HPDE6-E6E7 (cell line): Measurements from ENCODE around the gene MMP23B.
A peak's percentile ranks its signal among the peaks of the same experiment; 100 is the strongest.
"Not testable (repeated sequence)": the region's sequence is repeated elsewhere in the genome, so short reads cannot be mapped to it uniquely, and the experiment has no call there.

Experiments
- DNase-seq: peaks from one replicate; pipeline ENCODE4 v3.0.0; 2011; ENCODE audit warnings: missing footprints; ENCODE audit errors: extremely low spot score

MMP23B gene

GRCh38 chr1:1631782-1632420 lies at the start of gene MMP23B:
TSS of gene MMP23B (plus strand) at chr1:1632173. CDS start at chr1:1632219, 46 bp downstream.
- DNase-seq = no peak

GRCh38 chr1:1582585-1583346 lies 49.2 kb upstream of the MMP23B start:
- DNase-seq = no peak

GRCh38 chr1:1583347-1584010 lies 48.5 kb upstream of the MMP23B start:
- no peak for DNase-seq

DNA sequence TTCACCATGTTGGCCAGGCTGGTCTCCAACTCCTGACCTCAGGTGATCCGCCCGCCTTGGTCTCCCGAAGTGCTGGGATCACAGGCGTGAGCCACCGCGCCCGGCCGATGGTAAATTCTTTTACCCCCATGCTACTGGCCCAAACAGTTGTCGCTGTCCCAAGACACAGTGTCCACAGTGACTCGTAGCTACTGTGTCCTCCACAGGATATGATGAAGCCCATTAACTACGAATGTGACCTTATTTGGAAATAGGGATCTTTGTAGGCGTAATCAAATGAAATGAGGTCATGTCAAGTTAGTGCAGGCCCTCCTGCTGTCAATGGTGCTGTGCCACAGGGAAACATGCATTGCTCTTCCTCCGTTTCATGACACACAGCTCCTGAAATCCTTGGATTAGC lies 40.5 kb upstream of the MMP23B start:
- no peak for DNase-seq

DNA sequence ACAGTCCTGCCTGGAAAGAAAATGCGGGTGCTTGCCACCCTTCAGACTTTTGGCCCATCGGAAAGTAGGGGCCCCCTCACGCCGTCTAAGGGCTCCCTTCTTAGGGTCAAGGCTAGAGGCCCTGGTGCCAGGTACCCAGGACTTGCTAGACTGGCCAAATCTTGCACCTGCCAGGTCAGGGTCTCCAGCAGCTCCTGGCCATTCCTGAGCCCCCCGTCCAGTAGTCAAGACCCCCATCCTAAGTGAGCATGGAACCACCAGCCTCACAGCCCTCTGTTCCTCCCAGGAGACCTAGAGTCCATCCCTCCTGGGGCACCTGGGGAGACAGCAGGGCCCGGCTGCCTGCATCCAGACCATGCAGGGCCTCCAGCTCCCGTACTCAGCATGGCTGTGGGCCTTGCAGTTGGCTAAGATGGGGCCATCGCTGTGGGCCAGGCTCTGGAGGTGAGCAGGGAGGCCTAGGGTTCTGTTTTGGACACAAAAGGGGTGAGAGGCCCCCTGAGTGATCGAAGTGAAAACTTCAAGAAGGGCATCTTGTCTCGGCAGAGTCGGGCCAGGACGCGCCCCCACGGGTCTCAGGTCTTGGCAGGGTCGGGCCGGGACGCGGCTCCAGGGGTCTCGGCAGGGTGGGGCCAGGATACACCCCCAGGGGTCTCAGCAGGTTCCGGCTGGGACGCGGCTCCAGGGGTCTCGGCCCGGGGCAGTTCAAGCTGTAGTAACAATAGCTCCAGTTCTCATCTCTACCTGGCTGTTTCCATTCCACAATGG lies 38.0 kb upstream of the MMP23B start:
- no peak for DNase-seq

GRCh38 chr1:1594602-1595260 lies 37.2 kb upstream of the MMP23B start:
- no peak for DNase-seq

GRCh38 chr1:1595341-1595740 lies 36.6 kb upstream of the MMP23B start:
- not testable (repeated sequence) for DNase-seq

DNA sequence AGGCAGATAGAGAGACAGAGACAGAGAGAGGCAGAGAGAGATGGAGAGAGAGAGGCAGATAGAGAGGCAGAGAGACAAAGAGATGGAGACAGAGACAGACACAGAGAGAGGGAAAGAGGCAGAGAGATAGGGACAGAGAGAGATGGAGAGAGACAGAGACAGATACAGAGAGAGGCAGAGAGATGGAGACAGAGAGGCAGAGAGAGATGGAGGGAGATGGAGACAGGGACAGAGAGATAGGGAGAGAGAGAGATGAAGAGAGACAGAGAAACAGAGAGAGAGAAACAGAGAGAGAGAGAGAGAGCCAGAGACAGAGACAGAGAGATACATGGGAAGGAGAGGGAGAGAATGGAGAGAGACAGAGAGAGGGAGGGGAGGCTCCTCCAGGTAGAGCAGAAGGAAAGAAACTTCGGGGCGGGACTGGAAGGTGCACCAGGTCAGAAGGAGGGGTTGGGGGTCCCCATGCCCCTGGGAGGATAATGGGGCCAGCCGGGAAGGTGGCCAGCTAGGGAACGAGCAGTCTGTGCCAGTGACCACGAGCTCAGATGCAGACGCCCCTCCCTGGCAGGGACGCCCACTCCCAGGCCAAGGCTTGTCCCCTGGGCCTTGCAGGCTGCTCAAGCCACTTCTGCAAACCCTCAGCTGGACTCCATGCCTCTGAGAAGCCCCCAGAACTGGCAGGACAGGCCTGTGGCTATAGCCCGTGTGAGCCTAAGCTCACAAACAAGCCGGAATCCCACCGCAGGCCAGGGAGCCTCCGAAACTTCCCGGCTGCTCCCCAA lies 35.3 kb upstream of the MMP23B start:
- DNase-seq = no peak

- peak; percentile 56 for DNase-seq
Observed at GRCh38 chr1:1597275-1597930, 34.6 kb upstream of the MMP23B start.

DNA sequence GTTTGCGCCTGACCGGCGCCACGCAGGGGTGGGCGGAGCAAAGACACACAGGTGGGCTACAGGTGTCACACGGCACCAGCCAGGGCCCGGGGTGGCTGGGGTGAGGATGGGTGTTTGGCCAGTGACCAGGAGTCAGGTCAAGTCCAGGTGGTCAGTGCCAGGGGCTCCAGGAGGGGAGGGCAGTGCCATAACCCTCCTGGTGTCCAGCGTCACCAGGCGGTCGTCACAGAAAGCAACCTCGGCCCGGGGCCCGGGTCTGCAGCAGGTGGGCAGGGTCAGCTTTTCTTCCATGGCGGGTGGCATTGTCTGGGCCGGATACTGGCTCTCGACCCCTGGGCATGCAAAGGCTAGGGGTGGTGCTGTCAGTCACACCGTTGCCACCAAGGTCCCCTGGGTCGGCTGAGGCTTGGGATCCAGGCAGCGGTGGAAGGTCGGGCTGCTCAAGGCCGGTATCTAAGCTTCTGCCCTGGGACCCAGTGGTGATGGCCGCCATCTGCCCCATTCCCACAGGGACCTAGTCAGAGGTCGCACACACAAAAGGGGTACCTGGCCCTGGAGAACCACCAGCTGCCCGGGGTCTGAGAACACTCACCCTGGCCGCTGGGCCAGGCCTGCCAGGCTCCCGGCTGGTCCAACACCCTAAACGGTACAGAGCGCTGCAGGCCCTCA lies 33.8 kb upstream of the MMP23B start:
- no peak for DNase-seq

DNA sequence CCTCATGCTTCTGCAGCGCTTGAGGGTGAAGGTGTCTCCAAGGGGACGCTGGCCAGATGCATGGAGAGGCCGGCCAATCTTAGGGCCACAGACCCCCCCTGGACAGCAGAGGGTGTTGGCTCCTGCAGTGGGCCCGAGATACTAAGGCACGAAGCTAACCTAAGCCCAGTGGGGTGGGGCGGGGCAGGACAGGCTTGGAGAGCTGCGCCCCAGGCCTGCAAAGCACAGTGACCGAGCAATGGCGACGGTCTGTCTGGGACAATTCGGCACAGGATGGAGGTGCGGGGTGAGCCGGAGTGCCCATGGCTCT lies 33.3 kb upstream of the MMP23B start:
- no peak for DNase-seq

GRCh38 chr1:1599030-1599934 lies 32.7 kb upstream of the MMP23B start:
- DNase-seq = no peak

GRCh38 chr1:1599935-1600860 lies 31.8 kb upstream of the MMP23B start, which contains the start of gene FNDC10:
TSS of gene FNDC10 (minus strand) at chr1:1600135. CDS start at chr1:1600015, 120 bp downstream.
- DNase-seq = no peak

DNA sequence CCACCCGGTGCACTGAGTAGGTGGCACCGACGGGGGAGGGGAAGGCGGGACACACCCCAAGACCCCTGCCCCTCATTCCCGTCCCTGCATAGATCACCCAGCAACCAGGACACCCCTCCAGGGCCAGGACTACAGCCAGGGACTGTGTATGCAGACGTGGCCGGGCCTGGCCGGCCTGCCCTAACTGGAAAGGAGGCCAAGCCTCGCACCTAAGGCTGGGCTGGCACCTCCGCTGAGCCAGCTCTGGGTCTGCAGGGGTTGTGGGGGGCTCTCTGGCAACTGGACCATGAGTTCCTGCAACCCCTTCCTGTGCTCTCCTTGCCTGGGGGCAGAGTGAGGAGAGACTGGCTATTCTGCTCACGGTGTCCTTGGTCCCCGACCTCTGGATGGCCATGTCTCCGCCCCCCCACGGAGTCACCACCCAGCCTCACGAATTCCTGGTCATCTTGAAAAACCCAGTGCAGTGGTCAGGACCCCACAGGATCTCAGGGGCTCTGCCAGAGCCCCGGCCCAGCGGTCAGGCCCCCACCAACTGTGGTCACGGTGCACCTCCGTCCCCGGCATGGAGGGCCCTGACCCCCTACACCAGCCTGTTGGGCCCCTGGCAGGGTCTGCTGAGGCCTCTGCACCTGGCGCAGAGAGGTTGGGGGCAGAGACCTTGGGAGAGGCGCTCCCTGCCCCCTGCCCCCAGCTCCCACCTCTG lies 31.0 kb upstream of the MMP23B start:
- no peak for DNase-seq

DNA sequence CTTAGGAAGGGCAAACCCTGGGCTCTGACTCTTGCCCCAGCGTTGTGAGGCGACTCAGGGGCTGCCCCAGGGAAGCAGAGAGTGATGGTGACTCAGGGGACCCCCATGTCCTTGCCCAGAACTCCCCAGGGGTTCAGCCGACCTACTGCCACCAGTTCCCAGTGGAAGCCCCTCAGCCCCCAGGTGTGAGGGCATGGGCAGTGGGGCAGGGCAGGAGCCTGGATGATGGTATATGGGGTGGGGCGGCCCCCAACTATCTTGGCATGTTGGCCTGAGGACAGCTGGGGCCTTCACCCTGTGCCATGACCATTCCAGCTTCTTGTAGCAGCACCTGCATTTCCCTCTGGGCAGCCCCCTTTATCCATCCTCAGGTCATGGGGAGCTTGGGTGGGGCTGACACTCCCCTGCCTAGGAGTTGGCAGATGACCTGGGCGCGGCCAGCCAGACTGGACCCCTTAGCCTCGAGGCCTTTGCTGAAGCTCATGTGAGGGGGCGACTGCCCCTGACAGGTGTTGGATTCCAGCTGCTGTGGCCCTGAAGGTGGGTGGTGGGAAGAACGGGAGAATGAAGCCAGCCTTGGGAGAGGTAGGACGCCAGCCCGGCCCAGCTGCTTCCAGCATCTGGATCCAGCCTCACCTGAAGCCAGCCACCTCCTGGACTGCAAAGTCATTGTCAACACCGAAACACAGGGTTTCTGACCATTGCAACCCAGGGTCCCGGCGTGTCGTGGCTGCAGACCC lies 30.2 kb upstream of the MMP23B start:
- DNase-seq = no peak

- no peak for DNase-seq
Observed at GRCh38 chr1:1602304-1602967, 29.5 kb upstream of the MMP23B start.
